HEK293 (cell line): ENCODE results near the gene HIF1AN.
"Not testable (repeated sequence)": the region's sequence is repeated elsewhere in the genome, so short reads cannot be mapped to it uniquely, and the experiment has no call there.

Source experiments
- CTCF ChIA-PET: fragments of 350-600 bp; formaldehyde crosslinking; extraction: SDS; loops from one replicate; lab custom pipeline; 2021; ENCODE audit warnings: antibody characterized with exemption; lab: Yijun Ruan, JAX
- POLR2A ChIA-PET: fragments of 300-600 bp; formaldehyde crosslinking; extraction: SDS; loops from one replicate; lab custom pipeline; 2020; ENCODE audit warnings: antibody characterized with exemption, inconsistent platforms; lab: Yijun Ruan, JAX
- H3K27ac ChIP-seq: fragments of 200-500 bp; sonication (Bioruptor generic); 2 replicates; pipeline ENCODE4 v1.5.1; 2014; ENCODE audit warnings: low read depth, low read length, control low read depth, inconsistent platforms; ENCODE audit errors: extremely low read depth
- H3K36me3 ChIP-seq, 2 experiments: fragments of 200-500 bp in 1 of 2; sonication (Bioruptor generic) in 1 of 2; 1 replicate in 1 of 2; 2 replicates in 1 of 2; pipeline ENCODE4 v1.5.1; 2014 to 2017; ENCODE audit warnings: inconsistent platforms in 2 of 2, low read length in 2 of 2; ENCODE audit not compliant: control insufficient read depth in 2 of 2, insufficient read depth in 1 of 2
- H3K4me1 ChIP-seq: fragments of 200-500 bp; sonication (Bioruptor generic); 2 replicates; pipeline ENCODE4 v1.5.1; 2014; ENCODE audit warnings: mild to moderate bottlenecking, low read length, inconsistent platforms; ENCODE audit not compliant: control insufficient read depth, insufficient read depth
- H3K4me3 ChIP-seq: 2 replicates; pipeline ENCODE4 v1.5.1; 2011; ENCODE audit warnings: low read depth, mild to moderate bottlenecking, control low read depth, low read length, moderate library complexity
- H3K9me3 ChIP-seq: fragments of 200-500 bp; sonication (Bioruptor generic); 2 replicates; pipeline ENCODE4 v1.5.1; 2014; ENCODE audit warnings: low read depth, low read length, inconsistent platforms; ENCODE audit not compliant: control insufficient read depth, insufficient read depth
- AEBP2 ChIP-seq: fragments of 450-650 bp; formaldehyde crosslinking; IDR thresholded peaks from 2 replicates; pipeline ENCODE4 v1.5.1; 2016; ENCODE audit warnings: missing biosample characterization, missing genetic modification characterization, borderline replicate concordance
- GLIS1 ChIP-seq: fragments of 450-650 bp; formaldehyde crosslinking; IDR thresholded peaks from 2 replicates; pipeline ENCODE4 v1.5.1; 2016; ENCODE audit warnings: missing biosample characterization, missing genetic modification characterization
- INSM2 ChIP-seq: fragments of 450-650 bp; formaldehyde crosslinking; IDR thresholded peaks from 2 replicates; pipeline ENCODE4 v1.5.1; 2016; ENCODE audit warnings: missing biosample characterization, missing genetic modification characterization
- PBX3 ChIP-seq: sonication (generic); formaldehyde crosslinking; IDR thresholded peaks from 2 replicates; pipeline ENCODE4 v1.8.1; 2022; ENCODE audit warnings: mild to moderate bottlenecking, moderate library complexity, missing genetic modification reagents
- RBAK ChIP-seq: fragments of 450-650 bp; formaldehyde crosslinking; IDR thresholded peaks from 2 replicates; pipeline ENCODE4 v1.5.1; 2016; ENCODE audit warnings: missing biosample characterization, missing genetic modification characterization
- ZFP41 ChIP-seq: fragments of 450-650 bp; formaldehyde crosslinking; IDR thresholded peaks from 2 replicates; pipeline ENCODE4 v1.5.1; 2016; ENCODE audit warnings: missing biosample characterization, missing genetic modification characterization, borderline replicate concordance
- ZNF239 ChIP-seq: fragments of 450-650 bp; formaldehyde crosslinking; IDR thresholded peaks from 2 replicates; pipeline ENCODE4 v1.5.1; 2016; ENCODE audit warnings: missing biosample characterization, missing genetic modification characterization
- ZNF280D ChIP-seq: fragments of 450-650 bp; formaldehyde crosslinking; IDR thresholded peaks from 2 replicates; pipeline ENCODE4 v1.5.1; 2016; ENCODE audit warnings: missing biosample characterization, missing genetic modification characterization
- ZNF391 ChIP-seq: fragments of 450-650 bp; formaldehyde crosslinking; IDR thresholded peaks from 2 replicates; pipeline ENCODE4 v1.5.1; 2016; ENCODE audit warnings: low read depth, missing biosample characterization, missing genetic modification characterization, borderline replicate concordance
- ZNF510 ChIP-seq: fragments of 450-650 bp; formaldehyde crosslinking; IDR thresholded peaks from 2 replicates; pipeline ENCODE4 v1.5.1; 2018; ENCODE audit warnings: mild to moderate bottlenecking, missing genetic modification characterization, missing biosample characterization; ENCODE audit not compliant: insufficient replicate concordance
- ZNF529 ChIP-seq: fragments of 450-650 bp; formaldehyde crosslinking; IDR thresholded peaks from 2 replicates; pipeline ENCODE4 v1.5.1; 2017; ENCODE audit warnings: missing genetic modification characterization, missing biosample characterization; ENCODE audit not compliant: insufficient replicate concordance
- ZNF664 ChIP-seq: fragments of 450-650 bp; formaldehyde crosslinking; IDR thresholded peaks from 2 replicates; pipeline ENCODE4 v1.5.1; 2016; ENCODE audit warnings: missing biosample characterization, missing genetic modification characterization
- ZNF776 ChIP-seq: fragments of 450-650 bp; formaldehyde crosslinking; IDR thresholded peaks from 2 replicates; pipeline ENCODE4 v1.5.0; 2017; ENCODE audit warnings: missing biosample characterization, missing genetic modification characterization, borderline replicate concordance
- ZNF785 ChIP-seq: fragments of 450-650 bp; formaldehyde crosslinking; IDR thresholded peaks from 2 replicates; pipeline ENCODE4 v1.5.1; 2016; ENCODE audit warnings: missing biosample characterization, missing genetic modification characterization
- ZNF830 ChIP-seq: fragments of 450-650 bp; IDR thresholded peaks from 2 replicates; pipeline ENCODE4 v1.5.0; 2018; ENCODE audit warnings: missing biosample characterization, missing genetic modification characterization, low read depth, mild to moderate bottlenecking, moderate library complexity

Gene HIF1AN

GRCh38 chr10:100571084-100571856 is 35.5 kb downstream of the HIF1AN start:
- no peaks in the 10 kb centered on the region for H3K9me3 ChIP-seq
- CTCF ChIA-PET = interaction anchor here (2.0 kb wide), 1 partner anchor 307 kb away, joined by 13 read pairs; no protein-coding TSS in a partner anchor
- TF ChIP-seq ZNF830 (tag by site-specific recombination) = no peak
- TF ChIP-seq GLIS1 (tag by site-specific recombination) = peak; percentile 65
- TF ChIP-seq RBAK (tag by site-specific recombination) = no peak
- no peak for TF ChIP-seq ZNF664 (tag by site-specific recombination)
- no peak overlapping the region for H3K4me3 ChIP-seq
- H3K4me1 ChIP-seq = no peaks in the 10 kb centered on the region
- H3K36me3 ChIP-seq = no peaks in the 10 kb centered on the region
- POLR2A ChIA-PET = no interaction called here
- no peak overlapping the region for H3K27ac ChIP-seq

GRCh38 chr10:100575146-100575545 is 39.4 kb downstream of the HIF1AN start:
- H3K9me3 ChIP-seq, H3K27ac ChIP-seq, H3K4me3 ChIP-seq, POLR2A ChIA-PET, H3K36me3 ChIP-seq, H3K4me1 ChIP-seq: not testable (repeated sequence)
- CTCF ChIA-PET = interaction anchor here (0.7 to 1.7 kb wide), 4 partner anchors 13 to 303 kb away, joined by 3 to 7 read pairs (median 3); no protein-coding TSS in a partner anchor

- no peak for TF ChIP-seq ZNF785 (tag by site-specific recombination)
- no peak for TF ChIP-seq ZFP41 (tag by site-specific recombination)
- no peak for TF ChIP-seq ZNF239 (tag by site-specific recombination)
- no peak for TF ChIP-seq PBX3 (CRISPR knock-in tag)
- no peak for TF ChIP-seq AEBP2 (tag by site-specific recombination)
- TF ChIP-seq ZNF776 (tag by site-specific recombination) = no peak
- TF ChIP-seq ZNF391 (tag by site-specific recombination) = no peak
- TF ChIP-seq ZNF510 (tag by site-specific recombination) = no peak
- TF ChIP-seq ZNF280D (tag by site-specific recombination) = no peak
- no peak for TF ChIP-seq INSM2 (tag by site-specific recombination)
- no peak for TF ChIP-seq ZNF529
- TF ChIP-seq, all 188 proteins: peak for 0
- Histone ChIP-seq H3K27ac (no peak overlapping the region), H3K36me3 (no peaks in the 10 kb centered on the region), H3K4me1 (no peaks in the 10 kb centered on the region), H3K4me3 (no peak overlapping the region), H3K9me3 (no peaks in the 10 kb centered on the region)
- ChIA-PET CTCF (interaction anchor here (0.5 to 1.7 kb wide), 6 partner anchors 11 to 303 kb away, joined by 3 to 7 read pairs (median 3); no protein-coding TSS in a partner anchor), POLR2A (no interaction called here)
Measured at GRCh38 chr10:100575585-100576281, 40.0 kb downstream of the HIF1AN start.
